SU-DHL-6 (cell line): ENCODE measurements around the gene CXorf66.

Experiments used
- EZH2phosphoT487 ChIP-seq: fragments of 200-600 bp; sonication (generic), shearing (Covaris generic); conservative IDR thresholded peaks from 2 replicates; pipeline ENCODE4 v1.6.1; 2018; ENCODE audit warnings: mild to moderate bottlenecking, antibody characterized with exemption, low read length, moderate library complexity, mixed read lengths
- TF ChIP-seq, protein P1 (sequence below): fragments of 200-600 bp; sonication (generic); IDR thresholded peaks from one replicate; pipeline ENCODE4 v1.5.1; 2017; ENCODE audit warnings: antibody characterized with exemption, mild to moderate bottlenecking, low read length, moderate library complexity; ENCODE audit not compliant: insufficient read depth, poor library complexity, severe bottlenecking

DNA sequence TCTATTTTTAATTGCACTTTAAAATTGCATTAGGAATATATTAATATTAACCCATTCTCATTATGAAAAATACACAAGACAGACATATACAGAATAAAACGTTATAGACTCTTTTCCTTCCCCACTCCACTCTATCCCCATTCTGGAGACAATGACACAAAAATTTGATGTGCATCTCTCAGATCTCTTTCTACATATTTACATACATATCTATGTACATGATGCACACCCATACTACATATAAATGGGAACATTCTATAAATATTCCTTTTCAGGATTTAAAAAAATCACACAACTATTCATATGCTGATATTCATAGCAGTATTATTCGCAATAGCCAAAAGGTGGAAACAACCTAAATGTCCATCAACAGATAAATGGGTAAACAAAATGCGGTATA, 2.4 kb upstream of the CXorf66 start:
- TF ChIP-seq, protein P1, sequence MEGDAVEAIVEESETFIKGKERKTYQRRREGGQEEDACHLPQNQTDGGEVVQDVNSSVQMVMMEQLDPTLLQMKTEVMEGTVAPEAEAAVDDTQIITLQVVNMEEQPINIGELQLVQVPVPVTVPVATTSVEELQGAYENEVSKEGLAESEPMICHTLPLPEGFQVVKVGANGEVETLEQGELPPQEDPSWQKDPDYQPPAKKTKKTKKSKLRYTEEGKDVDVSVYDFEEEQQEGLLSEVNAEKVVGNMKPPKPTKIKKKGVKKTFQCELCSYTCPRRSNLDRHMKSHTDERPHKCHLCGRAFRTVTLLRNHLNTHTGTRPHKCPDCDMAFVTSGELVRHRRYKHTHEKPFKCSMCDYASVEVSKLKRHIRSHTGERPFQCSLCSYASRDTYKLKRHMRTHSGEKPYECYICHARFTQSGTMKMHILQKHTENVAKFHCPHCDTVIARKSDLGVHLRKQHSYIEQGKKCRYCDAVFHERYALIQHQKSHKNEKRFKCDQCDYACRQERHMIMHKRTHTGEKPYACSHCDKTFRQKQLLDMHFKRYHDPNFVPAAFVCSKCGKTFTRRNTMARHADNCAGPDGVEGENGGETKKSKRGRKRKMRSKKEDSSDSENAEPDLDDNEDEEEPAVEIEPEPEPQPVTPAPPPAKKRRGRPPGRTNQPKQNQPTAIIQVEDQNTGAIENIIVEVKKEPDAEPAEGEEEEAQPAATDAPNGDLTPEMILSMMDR: no peak
- no peak for TF ChIP-seq EZH2phosphoT487
